HUES6 (cell line): ENCODE data around the gene GOLGA8T.
"Not testable (repeated sequence)": the region's sequence is repeated elsewhere in the genome, so short reads cannot be mapped to it uniquely, and the experiment has no call there.

Experiments
- H3K27ac ChIP-seq: 2 replicates; pipeline ENCODE4 v1.7.0; 2013; ENCODE audit warnings: low read depth, mild to moderate bottlenecking, low read length, inconsistent platforms
- H3K27me3 ChIP-seq: 2 replicates; pipeline ENCODE4 v1.6.1; 2013; ENCODE audit warnings: low read length; ENCODE audit not compliant: control insufficient read depth, insufficient read depth
- H3K36me3 ChIP-seq: 2 replicates; pipeline ENCODE4 v1.6.1; 2013; ENCODE audit warnings: low read length; ENCODE audit not compliant: control insufficient read depth, insufficient read depth
- H3K4me1 ChIP-seq: 2 replicates; pipeline ENCODE4 v1.6.1; 2013; ENCODE audit warnings: low read length; ENCODE audit not compliant: control insufficient read depth, insufficient read depth
- H3K4me3 ChIP-seq: 2 replicates; pipeline ENCODE4 v1.5.1; 2013; ENCODE audit warnings: low read depth, low read length
- H3K9ac ChIP-seq: one replicate; pipeline ENCODE4 v1.6.1; 2013; ENCODE audit warnings: mild to moderate bottlenecking, low read length
- H3K9me3 ChIP-seq: 2 replicates; pipeline ENCODE4 v1.6.1; 2013; ENCODE audit warnings: low read depth, low read length; ENCODE audit not compliant: control insufficient read depth, insufficient read depth

Gene GOLGA8T

DNA sequence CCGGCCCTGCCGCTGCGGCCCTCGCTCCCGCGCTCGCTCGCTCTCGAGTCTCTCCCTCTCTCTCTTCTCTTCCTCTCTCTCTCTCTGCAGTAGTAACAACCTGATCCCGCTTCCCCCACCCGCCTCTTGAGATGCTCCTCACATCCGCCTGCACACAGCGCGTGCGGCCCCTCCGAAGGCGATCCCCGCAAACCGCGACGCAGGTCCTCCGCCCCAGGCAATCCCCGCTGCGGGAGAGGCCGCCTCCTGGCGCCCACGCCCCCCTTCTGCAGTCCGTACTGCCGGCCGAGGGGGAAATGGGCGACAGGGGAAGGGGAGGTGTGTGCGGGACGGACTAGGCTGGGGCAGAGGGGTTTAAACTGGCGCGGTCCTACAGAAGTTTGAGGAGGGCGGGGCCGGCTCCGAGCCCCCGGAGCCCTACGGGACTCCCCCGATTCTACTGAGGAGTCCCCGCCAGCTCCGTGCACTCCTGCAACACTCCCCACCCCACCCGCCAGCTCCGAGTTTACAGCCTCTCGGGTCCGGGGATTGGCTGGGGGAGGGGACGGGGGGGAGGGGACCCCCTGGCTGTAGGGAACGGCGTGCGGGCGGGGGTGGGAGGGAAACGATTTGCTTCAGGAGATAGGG is 57.4 kb downstream of the GOLGA8T start:
- H3K27me3 ChIP-seq, result peaks cover 12% of the 10 kb centered on the region
- H3K4me1 ChIP-seq, H3K36me3 ChIP-seq, H3K4me3 ChIP-seq, H3K9ac ChIP-seq, H3K27ac ChIP-seq, H3K9me3 ChIP-seq: not testable (repeated sequence)

DNA sequence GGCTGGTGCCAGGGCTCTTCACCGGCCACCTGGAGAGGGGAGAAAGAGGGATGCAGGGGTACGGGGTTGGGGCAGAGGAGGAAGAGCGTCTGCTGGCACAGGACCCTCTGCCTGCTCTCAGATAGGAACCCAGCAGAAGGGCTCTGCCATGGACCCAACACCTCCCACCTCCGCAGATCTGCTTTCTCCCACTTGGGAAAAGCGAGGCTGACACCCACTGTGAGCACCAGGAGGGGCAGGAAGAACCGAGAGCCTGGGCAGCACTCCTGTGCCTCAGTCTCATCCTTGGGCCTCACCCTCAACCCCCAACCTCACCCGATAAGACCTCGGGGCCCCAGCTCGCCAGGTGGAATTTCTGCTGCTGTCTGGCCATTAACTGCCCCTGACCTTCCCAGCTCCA is 58.0 kb downstream of the GOLGA8T start:
- H3K27ac ChIP-seq, H3K4me1 ChIP-seq, H3K9me3 ChIP-seq, H3K36me3 ChIP-seq, H3K9ac ChIP-seq: not testable (repeated sequence)
- peak overlapping the region; percentile 49 for H3K4me3 ChIP-seq
- peaks cover 12% of the 10 kb centered on the region for H3K27me3 ChIP-seq
